Ascending aorta (tissue), 2 donors: ENCODE results near the gene ZNF618. TPM values are rescaled to one million over a fixed set of nuclear protein-coding genes. Genes with fewer than 3 reads are reported as not detected.

ENCODE experiments used
- DNase-seq, 2 donors: peaks; one replicate each; pipeline ENCODE4 v3.0.0-alpha.2; 2019; ENCODE audit warnings: low spot score in 2 of 2
- H3K27ac ChIP-seq, 2 donors: fragments of 200-600 bp; sonication (generic); one replicate each; pipeline ENCODE4 v1.5.1; 2016 to 2017; ENCODE audit warnings: mild to moderate bottlenecking in 1 of 2
- H3K27me3 ChIP-seq: fragments of 200-600 bp; sonication (generic); one replicate; pipeline ENCODE4 v1.5.1; 2017
- H3K36me3 ChIP-seq, 2 donors: fragments of 200-600 bp; sonication (generic); one replicate each; pipeline ENCODE4 v1.5.1; 2016
- H3K4me1 ChIP-seq, 2 donors: fragments of 200-600 bp; sonication (generic); one replicate each; pipeline ENCODE4 v1.5.1; 2016 to 2017; ENCODE audit warnings: mild to moderate bottlenecking in 1 of 2
- H3K4me3 ChIP-seq, 2 donors: fragments of 200-600 bp; sonication (generic); one replicate each; pipeline ENCODE4 v1.5.1; 2016 to 2017; ENCODE audit warnings: mild to moderate bottlenecking in 1 of 2
- H3K9me3 ChIP-seq, 2 donors: fragments of 200-600 bp; sonication (generic); one replicate each; pipeline ENCODE4 v1.5.1; 2016
- CTCF ChIP-seq, 3 experiments: fragments of 200-600 bp in 2 of 3; fragments of 450-650 bp in 1 of 3; sonication (generic) in 2 of 3; IDR thresholded peaks; one replicate each; pipeline ENCODE4 v1.5.1; 2016 to 2019; ENCODE audit warnings: antibody characterized with exemption in 3 of 3, mild to moderate bottlenecking in 1 of 3, moderate library complexity in 1 of 3
- intact Hi-C: fragments of 100-400 bp; cut with DNase I; formaldehyde crosslinking; loops from one replicate; pipeline ENCODE4 v1.15.1; 2023
- total RNA-seq: library from RNA; depleted of rRNA; stranded (reverse); fragments of >200 nt; gene quantifications from one replicate; pipeline ENCODE4 v1.1.0, GENCODE V29; 2016

ZNF618 gene
- total RNA-seq, 1 donor from 2014 or later = 16.1 TPM

GRCh38 chr9:113991714-113992113 lies 115.6 kb downstream of the ZNF618 start:
- H3K4me1 ChIP-seq = peaks cover 41 to 58% of the 10 kb centered on the region in 2 donors
- H3K27ac ChIP-seq = peak overlapping the region; percentile 44 to 82
- no peak for TF ChIP-seq CTCF (IDR thresholded peaks at IDR 0.05)
- no peaks in the 10 kb centered on the region for H3K27me3 ChIP-seq
- no peak overlapping the region for H3K4me3 ChIP-seq
- intact Hi-C loops = loop anchor here (5.0 to 10.0 kb wide), 2 partner anchors 114 to 187 kb away; partner anchors contain the start of gene ZNF618
- no peaks in the 10 kb centered on the region for H3K36me3 ChIP-seq
- DNase-seq = peak in 1 of 2 donors; percentile 31
- H3K9me3 ChIP-seq = no peaks in the 10 kb centered on the region

DNA sequence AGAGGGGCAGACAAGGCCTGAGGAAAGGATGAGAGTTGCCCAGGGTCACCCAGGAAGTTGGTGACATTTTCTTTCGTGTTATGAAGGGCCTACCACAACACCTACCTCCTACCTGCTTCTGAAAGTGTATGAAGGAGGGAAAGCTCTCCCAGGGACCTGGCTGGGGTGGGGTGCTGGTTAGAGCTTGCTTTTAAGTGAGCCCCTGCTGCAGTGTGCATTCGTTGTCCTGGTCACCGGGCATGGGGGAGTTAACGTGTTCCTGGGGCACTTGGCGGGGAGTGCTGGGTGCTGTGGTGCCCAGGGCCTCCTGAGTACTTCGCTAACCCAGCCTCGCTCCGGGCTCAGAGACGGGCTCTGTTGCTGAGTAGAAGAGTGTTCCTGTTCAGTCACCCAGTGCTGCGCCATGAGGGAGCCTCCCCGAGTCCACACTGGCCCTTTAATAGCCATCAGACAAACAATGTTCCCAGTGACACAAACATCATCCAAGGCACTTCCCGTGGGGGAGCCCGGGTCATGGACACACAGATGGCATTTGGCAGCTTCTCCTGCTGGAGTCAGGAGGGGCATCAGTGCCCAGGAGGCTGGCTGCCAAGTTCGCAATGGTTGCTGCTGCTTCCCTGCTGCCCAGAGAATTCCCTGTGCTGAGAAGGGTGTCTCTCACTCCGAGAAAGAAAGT lies 116.3 kb downstream of the ZNF618 start:
- intact Hi-C loops = loop anchor here (5.0 to 10.0 kb wide), 2 partner anchors 115 to 188 kb away; partner anchors contain the start of gene ZNF618

GRCh38 chr9:113992994-113993393 lies 116.9 kb downstream of the ZNF618 start:
- peaks cover 41 to 58% of the 10 kb centered on the region in 2 donors for H3K4me1 ChIP-seq
- intact Hi-C loops = loop anchor here (5.0 to 10.0 kb wide), 2 partner anchors 116 to 188 kb away; partner anchors contain the start of gene ZNF618
- TF ChIP-seq CTCF (IDR thresholded peaks at IDR 0.05) = no peak
- H3K4me3 ChIP-seq = peak overlapping the region in 1 of 2 donors; percentile 25
- H3K36me3 ChIP-seq = no peaks in the 10 kb centered on the region
- no peaks in the 10 kb centered on the region for H3K27me3 ChIP-seq
- DNase-seq = no peak
- H3K27ac ChIP-seq = no peak overlapping the region
- no peaks in the 10 kb centered on the region for H3K9me3 ChIP-seq

More for the DNA sequence above, 116.3 kb downstream of the ZNF618 start:
- H3K36me3 ChIP-seq = no peaks in the 10 kb centered on the region
- DNase-seq = peak in 1 of 2 donors; percentile 77
- peak overlapping the region; percentile 44 to 82 for H3K27ac ChIP-seq
- H3K9me3 ChIP-seq = no peaks in the 10 kb centered on the region
- TF ChIP-seq CTCF (IDR thresholded peaks at IDR 0.05) = no peak
- H3K27me3 ChIP-seq = no peaks in the 10 kb centered on the region
- peaks cover 41 to 58% of the 10 kb centered on the region in 2 donors for H3K4me1 ChIP-seq
- H3K4me3 ChIP-seq = peak overlapping the region in 1 of 2 donors; percentile 25

DNA sequence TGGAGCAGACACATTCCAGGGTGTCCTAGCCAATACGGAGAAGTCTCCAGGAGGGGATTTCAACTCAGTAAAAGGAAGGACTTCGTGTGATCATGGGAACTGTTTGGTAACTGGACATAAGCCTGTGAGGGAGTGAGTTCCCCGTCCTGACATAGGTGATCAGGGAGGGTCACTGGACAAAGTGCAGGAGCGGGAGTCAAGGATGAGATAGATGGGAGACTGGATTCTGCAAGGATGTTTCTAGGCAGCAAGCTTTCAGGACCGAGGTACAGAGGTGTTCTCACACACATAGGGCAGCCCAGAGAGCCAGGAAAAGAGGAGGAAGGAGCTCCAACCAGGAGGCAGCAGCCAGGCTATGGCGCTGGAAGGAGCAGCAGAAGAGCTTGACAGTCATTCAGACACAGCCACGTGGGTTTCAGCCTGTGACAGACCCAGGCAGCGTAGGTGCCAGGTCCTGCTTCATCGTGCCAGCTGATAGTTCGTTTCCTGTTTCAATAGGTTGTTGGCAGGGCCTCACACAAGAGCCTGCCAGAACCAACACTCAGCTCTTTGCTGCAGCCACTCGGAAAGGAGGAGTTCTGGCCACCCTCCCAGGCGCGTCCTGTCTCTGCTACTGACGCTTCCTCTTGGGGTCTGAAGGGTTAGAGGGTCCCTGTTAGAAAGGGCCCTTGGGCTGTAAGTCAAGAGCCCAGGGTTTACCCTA lies 117.9 kb downstream of the ZNF618 start:
- no peaks in the 10 kb centered on the region for H3K36me3 ChIP-seq
- H3K4me1 ChIP-seq = peaks cover 34 to 53% of the 10 kb centered on the region in 2 donors
- no peak for TF ChIP-seq CTCF (IDR thresholded peaks at IDR 0.05)
- H3K27ac ChIP-seq = peak overlapping the region; percentile 50 to 67
- H3K27me3 ChIP-seq = no peaks in the 10 kb centered on the region
- DNase-seq = peak; percentile 69 to 96
- intact Hi-C loops = loop anchor here (5.0 to 10.0 kb wide), 2 partner anchors 117 to 189 kb away; partner anchors contain the start of gene ZNF618
- peak overlapping the region in 1 of 2 donors; percentile 32 for H3K4me3 ChIP-seq
- no peaks in the 10 kb centered on the region for H3K9me3 ChIP-seq

GRCh38 chr9:113995401-113995800 lies 119.3 kb downstream of the ZNF618 start:
- intact Hi-C loops = loop anchor here (10.0 kb wide), 1 partner anchor 191 kb away; no protein-coding TSS in a partner anchor
- Histone ChIP-seq H3K4me1 (peaks cover 28 to 43% of the 10 kb centered on the region in 2 donors), H3K4me3 (no peak overlapping the region), H3K36me3 (no peaks in the 10 kb centered on the region), H3K9me3 (no peaks in the 10 kb centered on the region), H3K27ac (no peak overlapping the region), H3K27me3 (no peaks in the 10 kb centered on the region)
- DNase-seq = no peak
- no peak for TF ChIP-seq CTCF (IDR thresholded peaks at IDR 0.05)
